Suprapubic skin (tissue), 3 donors: ENCODE data around the gene DNAJC4.

ENCODE experiments used
- CTCF ChIP-seq, 2 donors: fragments of 200-600 bp in 1 of 2; fragments of 450-650 bp in 1 of 2; sonication (generic) in 1 of 2; IDR thresholded peaks; one replicate each; pipeline ENCODE4 v1.5.1; 2016 to 2019; ENCODE audit warnings: antibody characterized with exemption in 2 of 2, mild to moderate bottlenecking in 1 of 2, moderate library complexity in 1 of 2
- EP300 ChIP-seq: sonication (generic); formaldehyde crosslinking; IDR thresholded peaks from one replicate; pipeline ENCODE4 v1.6.1; 2017; ENCODE audit warnings: antibody characterized with exemption
- POLR2A ChIP-seq, 2 donors: fragments of 450-650 bp; IDR thresholded peaks; one replicate each; pipeline ENCODE4 v1.6.1; 2017; ENCODE audit warnings: antibody characterized with exemption in 2 of 2, mild to moderate bottlenecking in 2 of 2, moderate library complexity in 2 of 2

- TF ChIP-seq CTCF (IDR thresholded peaks at IDR 0.05) (no peak), EP300 (no peak), POLR2A (IDR thresholded peaks at IDR 0.05) (no peak)
Measured at GRCh38 chr11:64219755-64220154, 10.6 kb upstream of the DNAJC4 start.
